Fibroblast of the aortic adventitia (primary cell): ENCODE results near the gene ADARB2. TPM values are rescaled to one million over a fixed set of nuclear protein-coding genes. Genes with fewer than 3 reads are reported as not detected.

ENCODE experiments used
- DNase-seq: peaks from one replicate; pipeline ENCODE4 v3.0.0-alpha.2; 2010; ENCODE audit warnings: low read depth
- H3K4me3 ChIP-seq: 2 replicates; pipeline ENCODE4 v1.5.1; 2011; ENCODE audit warnings: low read depth, mild to moderate bottlenecking, control low read depth, low read length, moderate library complexity
- total RNA-seq: library from RNA; depleted of rRNA; stranded (reverse); fragments of >200 nt; gene quantifications from 2 replicates; pipeline ENCODE4 v1.2.3, GENCODE V29; 2012; ENCODE audit warnings: low replicate concordance
- TF ChIP-seq, protein P1 (sequence below): IDR thresholded peaks from 2 replicates; pipeline ENCODE4 v1.5.1; 2011; ENCODE audit warnings: mild to moderate bottlenecking, low read length, control low read depth, inconsistent platforms; ENCODE audit not compliant: insufficient read depth

The ADARB2 gene
- total RNA-seq, 1 donor: not detected

DNA sequence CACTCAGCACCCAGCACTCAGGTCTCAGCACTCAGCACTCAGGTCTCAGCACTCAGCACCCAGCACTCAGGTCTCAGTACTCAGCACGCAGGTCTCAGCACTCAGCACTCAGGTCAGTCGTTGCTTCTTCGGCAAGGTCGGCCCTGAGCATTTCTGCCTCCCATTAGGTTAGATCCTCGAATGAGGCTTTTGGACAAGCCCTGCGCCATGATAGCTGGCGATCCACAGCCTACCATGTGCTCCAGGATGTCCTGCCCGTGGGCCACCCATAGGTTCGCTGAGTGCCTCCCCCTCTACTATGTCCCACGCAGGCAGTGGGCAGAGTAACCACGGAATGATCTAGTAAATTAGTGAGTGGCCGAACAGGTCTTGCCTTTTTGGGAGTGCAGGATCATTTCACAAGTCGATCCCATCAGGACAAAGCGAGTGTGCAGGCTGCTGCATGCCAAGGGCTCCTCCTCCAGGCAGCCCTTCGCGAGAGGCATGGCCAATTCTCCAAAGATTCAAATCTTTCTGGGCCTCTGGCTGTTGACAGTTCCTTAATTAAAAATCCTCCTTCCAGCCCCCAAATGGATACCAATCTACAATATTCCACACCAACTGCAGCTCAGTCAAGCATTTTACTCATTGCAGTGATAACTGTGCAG is 206.3 kb downstream of the ADARB2 start:
- H3K4me3 ChIP-seq: no peak overlapping the region
- TF ChIP-seq, protein P1, sequence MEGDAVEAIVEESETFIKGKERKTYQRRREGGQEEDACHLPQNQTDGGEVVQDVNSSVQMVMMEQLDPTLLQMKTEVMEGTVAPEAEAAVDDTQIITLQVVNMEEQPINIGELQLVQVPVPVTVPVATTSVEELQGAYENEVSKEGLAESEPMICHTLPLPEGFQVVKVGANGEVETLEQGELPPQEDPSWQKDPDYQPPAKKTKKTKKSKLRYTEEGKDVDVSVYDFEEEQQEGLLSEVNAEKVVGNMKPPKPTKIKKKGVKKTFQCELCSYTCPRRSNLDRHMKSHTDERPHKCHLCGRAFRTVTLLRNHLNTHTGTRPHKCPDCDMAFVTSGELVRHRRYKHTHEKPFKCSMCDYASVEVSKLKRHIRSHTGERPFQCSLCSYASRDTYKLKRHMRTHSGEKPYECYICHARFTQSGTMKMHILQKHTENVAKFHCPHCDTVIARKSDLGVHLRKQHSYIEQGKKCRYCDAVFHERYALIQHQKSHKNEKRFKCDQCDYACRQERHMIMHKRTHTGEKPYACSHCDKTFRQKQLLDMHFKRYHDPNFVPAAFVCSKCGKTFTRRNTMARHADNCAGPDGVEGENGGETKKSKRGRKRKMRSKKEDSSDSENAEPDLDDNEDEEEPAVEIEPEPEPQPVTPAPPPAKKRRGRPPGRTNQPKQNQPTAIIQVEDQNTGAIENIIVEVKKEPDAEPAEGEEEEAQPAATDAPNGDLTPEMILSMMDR: no peak
- no peak for DNase-seq

- no peak for DNase-seq
- TF ChIP-seq, protein P1: no peak
- H3K4me3 ChIP-seq: no peak overlapping the region
Observed at GRCh38 chr10:1529806-1530413, 207.4 kb downstream of the ADARB2 start.

DNA sequence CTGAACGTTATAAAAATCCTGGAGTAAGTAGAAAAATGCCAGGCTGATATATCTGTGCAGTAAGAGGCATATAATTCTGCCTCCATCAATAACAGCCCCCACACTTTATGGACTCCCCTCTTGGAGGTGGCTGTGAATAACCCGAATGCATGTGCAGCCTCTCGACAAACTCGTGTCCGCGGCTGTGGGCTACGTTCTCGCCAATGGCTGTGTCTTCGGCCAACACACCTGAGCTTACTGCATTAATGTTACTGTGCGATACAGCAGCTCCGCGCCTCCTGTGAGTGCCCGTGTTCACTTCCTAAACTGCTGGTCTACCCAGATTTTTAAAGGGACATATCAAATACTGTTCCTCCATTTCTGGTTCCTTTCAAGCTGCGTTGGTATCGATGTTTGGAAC is 209.4 kb downstream of the ADARB2 start:
- TF ChIP-seq, protein P1: no peak
- no peak overlapping the region for H3K4me3 ChIP-seq
- DNase-seq: no peak

DNA sequence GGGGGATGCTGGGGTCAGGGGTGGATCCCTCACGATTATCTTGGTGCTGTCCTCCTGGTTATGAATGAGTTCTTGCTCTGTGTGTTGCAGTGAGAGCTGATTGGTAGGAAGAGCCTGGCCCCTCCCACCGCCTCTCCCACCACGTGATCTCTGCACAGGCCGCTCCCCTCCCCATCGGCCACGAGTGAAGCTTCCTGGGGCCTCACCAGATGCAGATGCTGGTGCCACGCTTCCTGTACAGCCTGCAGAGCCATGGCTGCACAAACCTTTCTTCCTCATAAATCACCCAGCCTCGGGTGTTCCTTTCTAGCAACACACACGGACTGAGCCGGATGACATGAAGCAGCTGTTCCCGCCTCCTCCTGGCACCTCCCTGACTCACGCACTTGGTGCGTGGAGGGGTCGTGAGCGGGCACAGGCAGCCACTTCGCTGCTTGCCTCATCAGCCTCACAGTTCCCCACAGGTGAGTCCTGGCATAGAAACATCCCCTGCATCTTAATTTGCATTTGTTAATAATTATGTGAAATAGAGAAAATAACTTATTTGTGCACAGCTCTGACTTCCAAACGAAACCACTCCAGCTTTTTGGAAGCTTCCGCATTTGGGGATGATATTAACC is 210.8 kb downstream of the ADARB2 start:
- DNase-seq: no peak
- no peak overlapping the region for H3K4me3 ChIP-seq
- TF ChIP-seq, protein P1: no peak

DNA sequence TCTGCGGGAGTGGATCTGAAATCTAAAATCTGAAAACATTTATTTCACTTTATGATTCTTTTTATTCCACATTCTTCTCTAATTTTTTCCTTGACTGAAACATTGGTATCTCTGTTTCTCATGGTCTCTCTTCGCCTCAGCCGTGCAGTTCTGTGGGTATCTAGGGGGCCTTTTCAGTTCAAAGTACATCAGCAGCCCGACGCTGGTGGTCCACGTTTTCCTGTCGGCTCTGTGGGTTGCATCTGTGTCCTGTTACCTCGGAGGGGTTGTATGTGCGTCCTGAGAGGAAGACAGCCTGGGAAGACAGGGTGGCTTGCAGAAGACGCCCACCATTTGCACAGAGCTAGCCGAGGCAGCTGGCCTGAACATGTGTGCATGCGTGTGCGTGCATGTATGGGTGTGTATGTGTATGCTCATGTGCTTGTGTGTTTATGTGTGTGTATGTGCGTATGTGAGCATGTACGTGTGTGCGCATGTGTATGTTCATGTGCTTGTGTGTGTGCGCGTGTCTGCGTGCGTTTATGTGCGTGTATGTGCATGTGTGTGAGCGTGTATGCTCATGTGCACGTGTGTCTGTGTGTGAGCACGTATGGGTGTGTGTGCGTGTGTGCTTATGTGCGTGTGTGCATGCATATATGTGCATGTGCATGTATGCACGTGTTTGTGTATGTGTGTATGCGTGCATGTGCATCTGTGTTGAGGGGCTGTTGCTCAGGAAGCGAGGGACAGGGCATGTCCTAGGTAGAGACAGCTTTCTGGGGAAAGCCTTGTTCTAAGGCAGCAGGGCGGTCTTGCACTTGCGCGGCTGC is 211.8 kb downstream of the ADARB2 start:
- DNase-seq: no peak
- H3K4me3 ChIP-seq: no peak overlapping the region
- TF ChIP-seq, protein P1: no peak

DNA sequence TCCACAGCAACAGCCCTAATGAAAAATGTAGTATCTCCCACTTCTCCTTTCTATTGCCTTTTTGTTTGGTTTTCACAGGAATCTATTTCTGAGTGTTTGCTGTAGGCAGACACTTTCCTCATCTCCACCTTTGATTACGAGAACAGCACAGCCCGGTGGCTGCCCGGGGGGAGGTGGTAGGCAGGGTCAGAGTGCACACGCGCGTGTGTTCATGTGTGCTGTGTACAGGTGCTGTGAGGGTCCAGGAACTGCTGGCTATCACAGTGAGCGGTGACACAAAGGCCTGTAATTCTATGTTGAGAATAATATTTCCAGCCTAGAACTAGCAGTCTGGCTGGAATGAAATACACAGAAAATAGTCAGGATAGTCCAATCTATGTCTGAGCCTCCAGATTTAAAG is 212.8 kb downstream of the ADARB2 start:
- no peak for DNase-seq
- TF ChIP-seq, protein P1: no peak

More for the DNA sequence above, 212.8 kb downstream of the ADARB2 start:
- no peak overlapping the region for H3K4me3 ChIP-seq
